8988T (cell line): ENCODE measurements around the gene MOAP1.
"Not testable (repeated sequence)": the region's sequence is repeated elsewhere in the genome, so short reads cannot be mapped to it uniquely, and the experiment has no call there.

ENCODE experiments used
- DNase-seq: peaks from one replicate; pipeline ENCODE4 v3.0.0; 2011

The MOAP1 gene

GRCh38 chr14:93183596-93184317, 940 bp downstream of the MOAP1 start:
- DNase-seq: no peak

GRCh38 chr14:93175492-93175891, 9.2 kb downstream of the MOAP1 start:
- no peak for DNase-seq

- DNase-seq: not testable (repeated sequence)
Observed at GRCh38 chr14:93174731-93175130, 10.0 kb downstream of the MOAP1 start.

- no peak for DNase-seq
Observed at GRCh38 chr14:93173943-93174395, 10.7 kb downstream of the MOAP1 start.

- DNase-seq: no peak
Observed at GRCh38 chr14:93171376-93171775, 13.3 kb downstream of the MOAP1 start.

- DNase-seq: not testable (repeated sequence)
Observed at GRCh38 chr14:93170141-93170540, 14.6 kb downstream of the MOAP1 start.

GRCh38 chr14:93169619-93170018, 15.1 kb downstream of the MOAP1 start:
- DNase-seq: not testable (repeated sequence)

- not testable (repeated sequence) for DNase-seq
Observed at GRCh38 chr14:93168610-93169009, 16.1 kb downstream of the MOAP1 start.

- DNase-seq: not testable (repeated sequence)
Observed at GRCh38 chr14:93165271-93166265, 19.1 kb downstream of the MOAP1 start.

GRCh38 chr14:93163564-93163963, 21.1 kb downstream of the MOAP1 start:
- no peak for DNase-seq

- no peak for DNase-seq
Observed at GRCh38 chr14:93161411-93161940, 23.2 kb downstream of the MOAP1 start.

- peak; percentile 49 for DNase-seq
Observed at GRCh38 chr14:93160353-93160801, 24.3 kb downstream of the MOAP1 start.

GRCh38 chr14:93159625-93160352, 24.9 kb downstream of the MOAP1 start:
- not testable (repeated sequence) for DNase-seq

- not testable (repeated sequence) for DNase-seq
Observed at GRCh38 chr14:93158349-93158748, 26.3 kb downstream of the MOAP1 start.

GRCh38 chr14:93156693-93157369, 27.9 kb downstream of the MOAP1 start:
- no peak for DNase-seq

- DNase-seq: no peak
Observed at GRCh38 chr14:93155667-93156066, 29.0 kb downstream of the MOAP1 start.

GRCh38 chr14:93153121-93153520, 31.6 kb downstream of the MOAP1 start:
- DNase-seq: no peak

- DNase-seq: no peak
Observed at GRCh38 chr14:93150227-93151208, 34.2 kb downstream of the MOAP1 start.

GRCh38 chr14:93148979-93149378, 35.7 kb downstream of the MOAP1 start:
- DNase-seq: no peak

GRCh38 chr14:93146119-93146518, 38.6 kb downstream of the MOAP1 start:
- DNase-seq: no peak
